ENCODE measurements around the gene ANKFN1. TPM values are rescaled to one million over a fixed set of nuclear protein-coding genes. Genes with fewer than 3 reads are reported as not detected.

ANKFN1 gene
- polyA plus RNA-seq, 3 donors, result 0.42 to 0.86 (median 0.52) TPM

GRCh38 chr17:56495556-56495955, 342.3 kb downstream of the ANKFN1 start:
- no peak for DNase-seq (ENCODE audit: low read depth in 3 of 3, low spot score in 2 of 3)

- no peak for DNase-seq (ENCODE audit: low read depth in 3 of 3, low spot score in 2 of 3)
Measured at GRCh38 chr17:56497132-56497531, 343.9 kb downstream of the ANKFN1 start.

GRCh38 chr17:56499799-56500388, 346.6 kb downstream of the ANKFN1 start:
- DNase-seq (ENCODE audit: low read depth in 3 of 3, low spot score in 2 of 3), result no peak

GRCh38 chr17:56502120-56502654, 348.9 kb downstream of the ANKFN1 start:
- DNase-seq (ENCODE audit: low read depth in 3 of 3, low spot score in 2 of 3), result no peak

GRCh38 chr17:56505154-56505756, 352.0 kb downstream of the ANKFN1 start:
- DNase-seq (ENCODE audit: low read depth in 3 of 3, low spot score in 2 of 3), result no peak

- DNase-seq (ENCODE audit: low read depth in 3 of 3, low spot score in 2 of 3), result no peak
Measured at GRCh38 chr17:56506349-56506748, 353.1 kb downstream of the ANKFN1 start.

- no peak for DNase-seq (ENCODE audit: low read depth in 3 of 3, low spot score in 2 of 3)
Measured at GRCh38 chr17:56510554-56511342, 357.5 kb downstream of the ANKFN1 start.

- no peak for DNase-seq (ENCODE audit: low read depth in 3 of 3, low spot score in 2 of 3)
Measured at GRCh38 chr17:56514264-56514663, 361.0 kb downstream of the ANKFN1 start.

GRCh38 chr17:56514899-56515298, 361.6 kb downstream of the ANKFN1 start:
- DNase-seq (ENCODE audit: low read depth in 3 of 3, low spot score in 2 of 3), result no peak

GRCh38 chr17:56521414-56522141, 368.3 kb downstream of the ANKFN1 start:
- no peak for DNase-seq (ENCODE audit: low read depth in 3 of 3, low spot score in 2 of 3)

GRCh38 chr17:56523042-56523441, 369.8 kb downstream of the ANKFN1 start:
- DNase-seq (ENCODE audit: low read depth in 3 of 3, low spot score in 2 of 3), result no peak

- no peak for DNase-seq (ENCODE audit: low read depth in 3 of 3, low spot score in 2 of 3)
Measured at GRCh38 chr17:56528696-56529095, 375.4 kb downstream of the ANKFN1 start.

GRCh38 chr17:56532926-56533325, 379.7 kb downstream of the ANKFN1 start:
- no peak for DNase-seq (ENCODE audit: low read depth in 3 of 3, low spot score in 2 of 3)

- no peak for DNase-seq (ENCODE audit: low read depth in 3 of 3, low spot score in 2 of 3)
Measured at GRCh38 chr17:56536766-56537165, 383.5 kb downstream of the ANKFN1 start.

GRCh38 chr17:56540836-56541235, 387.6 kb downstream of the ANKFN1 start:
- DNase-seq (ENCODE audit: low read depth in 3 of 3, low spot score in 2 of 3), result no peak

GRCh38 chr17:56543280-56543679, 390.0 kb downstream of the ANKFN1 start:
- no peak for DNase-seq (ENCODE audit: low read depth in 3 of 3, low spot score in 2 of 3)

- DNase-seq (ENCODE audit: low read depth in 3 of 3, low spot score in 2 of 3), result no peak
Measured at GRCh38 chr17:56545106-56545505, 391.8 kb downstream of the ANKFN1 start.

GRCh38 chr17:56545930-56546329, 392.7 kb downstream of the ANKFN1 start:
- DNase-seq (ENCODE audit: low read depth in 3 of 3, low spot score in 2 of 3), result no peak

GRCh38 chr17:56548661-56549060, 395.4 kb downstream of the ANKFN1 start:
- no peak for DNase-seq (ENCODE audit: low read depth in 3 of 3, low spot score in 2 of 3)

GRCh38 chr17:56549501-56549900, 396.2 kb downstream of the ANKFN1 start:
- DNase-seq (ENCODE audit: low read depth in 3 of 3, low spot score in 2 of 3), result no peak

- no peak for DNase-seq (ENCODE audit: low read depth in 3 of 3, low spot score in 2 of 3)
Measured at GRCh38 chr17:56557682-56558081, 404.4 kb downstream of the ANKFN1 start.

All from right renal cortex interstitium (tissue), 3 donors.